SU-DHL-6 (cell line): ENCODE data around the gene DUS1L.

Experiments
- CTCF ChIP-seq: fragments of 200-600 bp; sonication (generic); IDR thresholded peaks from one replicate; pipeline ENCODE4 v1.5.1; 2017; ENCODE audit warnings: antibody characterized with exemption, mild to moderate bottlenecking, low read length, moderate library complexity; ENCODE audit not compliant: insufficient read depth, poor library complexity, severe bottlenecking
- EZH2phosphoT487 ChIP-seq: fragments of 200-600 bp; sonication (generic), shearing (Covaris generic); conservative IDR thresholded peaks from 2 replicates; pipeline ENCODE4 v1.6.1; 2018; ENCODE audit warnings: mild to moderate bottlenecking, antibody characterized with exemption, low read length, moderate library complexity, mixed read lengths

- TF ChIP-seq CTCF (no peak), EZH2phosphoT487 (no peak)
Measured at GRCh38 chr17:82031885-82032627, 33.5 kb downstream of the DUS1L start.
